DND-41 (cell line): ENCODE measurements around the gene DERL2.

Source experiments
- EZH2 ChIP-seq: IDR thresholded peaks from 3 replicates; pipeline ENCODE4 v1.6.1; 2012; ENCODE audit warnings: borderline replicate concordance, low read depth, mild to moderate bottlenecking, moderate library complexity, low read length, inconsistent platforms; ENCODE audit not compliant: severe bottlenecking
- TF ChIP-seq, protein P1 (sequence below): IDR thresholded peaks from 2 replicates; pipeline ENCODE4 v1.5.1; 2012; ENCODE audit warnings: borderline replicate concordance, low read length, moderate library complexity, mild to moderate bottlenecking; ENCODE audit not compliant: poor library complexity, severe bottlenecking; ENCODE audit errors: extremely low read depth

DNA sequence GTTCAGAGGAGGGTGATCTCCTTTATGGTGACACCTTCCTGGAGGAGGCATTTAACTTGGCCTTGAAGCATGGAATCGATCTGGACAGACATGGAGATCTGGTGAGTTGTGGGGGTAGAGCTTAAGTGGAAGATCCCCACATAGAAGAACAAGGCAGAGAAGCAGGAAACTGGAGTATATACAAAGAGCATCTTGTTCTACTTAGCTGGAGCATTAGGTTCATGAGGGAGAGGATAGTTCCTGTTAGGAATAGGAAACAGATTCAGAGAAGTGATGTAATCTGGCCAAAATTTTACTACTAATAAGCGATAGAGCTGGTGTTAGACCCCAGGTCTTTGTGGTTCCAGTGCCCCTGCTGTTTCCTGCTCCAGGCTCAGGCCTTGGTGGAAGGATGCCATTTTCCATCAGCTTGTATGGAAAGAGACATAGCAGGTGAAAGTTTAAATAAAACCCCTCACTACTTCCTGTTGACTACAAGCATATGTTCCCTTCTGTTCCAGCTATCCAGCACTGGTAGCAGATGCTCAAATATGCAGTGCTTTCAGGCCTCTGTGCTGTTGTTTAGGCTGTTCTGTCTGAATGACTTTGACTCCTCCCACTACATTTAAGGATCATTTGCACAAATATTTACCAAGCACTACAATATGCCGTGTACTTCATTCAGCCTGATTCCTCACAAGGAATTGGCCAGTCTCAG, 56.6 kb downstream of the DERL2 start:
- TF ChIP-seq, protein P1, sequence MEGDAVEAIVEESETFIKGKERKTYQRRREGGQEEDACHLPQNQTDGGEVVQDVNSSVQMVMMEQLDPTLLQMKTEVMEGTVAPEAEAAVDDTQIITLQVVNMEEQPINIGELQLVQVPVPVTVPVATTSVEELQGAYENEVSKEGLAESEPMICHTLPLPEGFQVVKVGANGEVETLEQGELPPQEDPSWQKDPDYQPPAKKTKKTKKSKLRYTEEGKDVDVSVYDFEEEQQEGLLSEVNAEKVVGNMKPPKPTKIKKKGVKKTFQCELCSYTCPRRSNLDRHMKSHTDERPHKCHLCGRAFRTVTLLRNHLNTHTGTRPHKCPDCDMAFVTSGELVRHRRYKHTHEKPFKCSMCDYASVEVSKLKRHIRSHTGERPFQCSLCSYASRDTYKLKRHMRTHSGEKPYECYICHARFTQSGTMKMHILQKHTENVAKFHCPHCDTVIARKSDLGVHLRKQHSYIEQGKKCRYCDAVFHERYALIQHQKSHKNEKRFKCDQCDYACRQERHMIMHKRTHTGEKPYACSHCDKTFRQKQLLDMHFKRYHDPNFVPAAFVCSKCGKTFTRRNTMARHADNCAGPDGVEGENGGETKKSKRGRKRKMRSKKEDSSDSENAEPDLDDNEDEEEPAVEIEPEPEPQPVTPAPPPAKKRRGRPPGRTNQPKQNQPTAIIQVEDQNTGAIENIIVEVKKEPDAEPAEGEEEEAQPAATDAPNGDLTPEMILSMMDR, result no peak
- no peak for TF ChIP-seq EZH2
